Measurements from ENCODE around the gene ACTMAP.

Gene ACTMAP

DNA sequence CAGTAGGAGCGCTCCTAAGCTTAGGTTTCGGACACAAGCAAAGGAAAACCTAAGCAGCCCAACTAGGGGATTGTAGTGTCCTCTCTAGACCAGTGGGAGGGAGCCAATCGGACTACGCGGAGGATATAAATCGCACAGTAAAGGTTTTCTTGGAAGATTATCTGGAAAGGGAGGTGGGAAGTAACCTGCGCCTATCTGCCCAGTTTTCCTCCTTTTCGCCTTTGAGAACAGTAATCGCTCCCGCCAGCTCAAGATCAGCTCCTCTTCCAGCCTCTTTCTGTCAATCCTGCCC is 27.3 kb upstream of the ACTMAP start:
- Histone ChIP-seq H3K4me2 (ENCODE audit: insufficient read depth, low read length, poor library complexity, severe bottlenecking) (peak overlapping the region; percentile 58), H3K4me1 (ENCODE audit: control insufficient read depth in 2 of 2, insufficient read depth in 1 of 2, low read depth in 1 of 2, low read length in 2 of 2) (peaks cover 0 to 6% of the 10 kb centered on the region in 2 donors), H2BK5ac (ENCODE audit: low read length) (no peak overlapping the region), H4K8ac (ENCODE audit: low read depth, low read length) (no peak overlapping the region), H3K9me3 (replicated peaks in 1 of 2; ENCODE audit: control insufficient read depth in 2 of 2, insufficient read depth in 1 of 2, low read depth in 1 of 2, low read length in 2 of 2) (no peaks in the 10 kb centered on the region), H2BK15ac (ENCODE audit: low read length) (no peak overlapping the region), H2BK12ac (ENCODE audit: low read length) (no peak overlapping the region), H3K4ac (ENCODE audit: low read length) (no peak overlapping the region), H2BK120ac (ENCODE audit: low read depth, low read length) (no peak overlapping the region), H3K14ac (ENCODE audit: low read length) (no peak overlapping the region), H2AFZ (ENCODE audit: low read length) (peak overlapping the region; percentile 35), H3K27me3 (ENCODE audit: control insufficient read depth in 3 of 3, insufficient read depth in 3 of 3, low read depth in 1 of 3, low read length in 3 of 3) (no peaks in the 10 kb centered on the region), H3K36me3 (replicated peaks in 1 of 2; ENCODE audit: control insufficient read depth in 2 of 2, insufficient read depth in 2 of 2, low read length in 2 of 2) (peaks cover 0 to 1% of the 10 kb centered on the region in 2 donors), H3K79me1 (ENCODE audit: low read depth, low read length) (no peaks in the 10 kb centered on the region), H3K23ac (ENCODE audit: low read depth, low read length, poor library complexity) (peak overlapping the region; percentile 18), H2AK5ac (ENCODE audit: low read depth, low read length) (no peak overlapping the region), H3K4me3 (ENCODE audit: low read length in 2 of 2) (peak overlapping the region; percentile 64 to 81), H3K27ac (replicated peaks; ENCODE audit: low read length) (peak overlapping the region; percentile 100), H3K18ac (ENCODE audit: low read length) (peak overlapping the region; percentile 25), H4K91ac (ENCODE audit: low read depth, low read length, poor library complexity) (no peak overlapping the region), H3K9ac (ENCODE audit: low read depth, low read length, poor library complexity) (peak overlapping the region; percentile 38)
- WGBS, 2 donors (ENCODE audit: extremely low coverage in 2 of 2, insufficient read length in 2 of 2, insufficient replicate concordance in 1 of 2), result no CpG with 5 or more reads among the region's 10 CpGs
- no peak for DNase-seq (ENCODE audit: low spot score)

DNA sequence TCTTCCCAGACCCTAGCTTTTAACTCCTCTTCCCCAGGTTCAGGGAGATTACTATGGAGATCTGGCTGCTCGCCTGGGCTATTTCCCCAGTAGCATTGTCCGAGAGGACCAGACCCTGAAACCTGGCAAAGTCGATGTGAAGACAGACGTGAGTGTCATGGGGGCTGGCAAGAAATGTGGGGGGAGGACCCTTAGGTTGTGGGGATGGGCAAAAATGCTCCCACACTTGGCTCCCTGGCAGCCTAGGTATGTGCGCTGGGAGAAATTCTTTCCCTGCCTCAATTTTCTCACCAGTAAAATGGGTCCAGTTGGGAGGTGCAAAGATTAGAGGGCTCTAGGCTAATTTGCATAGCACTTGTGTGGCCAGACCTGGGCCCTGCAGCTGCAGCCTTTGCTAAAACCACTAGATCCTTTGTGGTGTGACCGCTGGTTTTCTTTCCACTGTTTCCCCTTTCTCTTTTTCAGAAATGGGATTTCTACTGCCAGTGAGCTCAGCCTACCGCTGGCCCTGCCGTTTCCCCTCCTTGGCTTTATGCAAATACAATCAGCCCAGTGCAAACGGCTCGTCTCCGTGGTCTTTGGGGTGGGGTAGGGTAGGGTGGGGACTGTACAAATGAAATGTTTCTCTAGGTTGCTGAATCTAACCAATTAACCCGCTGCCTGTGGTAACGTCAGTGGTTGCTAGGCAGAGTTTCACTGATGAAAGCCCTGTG is 26.8 kb upstream of the ACTMAP start:
- H3K27ac ChIP-seq (replicated peaks; ENCODE audit: low read length), result peak overlapping the region; percentile 100
- H3K36me3 ChIP-seq (replicated peaks in 1 of 2; ENCODE audit: control insufficient read depth in 2 of 2, insufficient read depth in 2 of 2, low read length in 2 of 2), result peaks cover 0 to 1% of the 10 kb centered on the region in 2 donors
- H3K18ac ChIP-seq (ENCODE audit: low read length), result peak overlapping the region; percentile 69
- H3K4me1 ChIP-seq (ENCODE audit: control insufficient read depth in 2 of 2, insufficient read depth in 1 of 2, low read depth in 1 of 2, low read length in 2 of 2), result peaks cover 0 to 6% of the 10 kb centered on the region in 2 donors
- H2BK5ac ChIP-seq (ENCODE audit: low read length), result no peak overlapping the region
- H2BK120ac ChIP-seq (ENCODE audit: low read depth, low read length), result no peak overlapping the region
- no peaks in the 10 kb centered on the region for H3K27me3 ChIP-seq (ENCODE audit: control insufficient read depth in 3 of 3, insufficient read depth in 3 of 3, low read depth in 1 of 3, low read length in 3 of 3)
- no peak overlapping the region for H3K14ac ChIP-seq (ENCODE audit: low read length)
- H3K4ac ChIP-seq (ENCODE audit: low read length), result no peak overlapping the region
- H3K23ac ChIP-seq (ENCODE audit: low read depth, low read length, poor library complexity), result no peak overlapping the region
- peak; percentile 97 for DNase-seq (ENCODE audit: low spot score)
- H3K4me3 ChIP-seq (ENCODE audit: low read length in 2 of 2), result peak overlapping the region; percentile 64 to 81
- peak overlapping the region; percentile 38 for H3K9ac ChIP-seq (ENCODE audit: low read depth, low read length, poor library complexity)
- H4K8ac ChIP-seq (ENCODE audit: low read depth, low read length), result no peak overlapping the region
- H2AFZ ChIP-seq (ENCODE audit: low read length), result peak overlapping the region; percentile 35
- no peak overlapping the region for H2BK15ac ChIP-seq (ENCODE audit: low read length)
- peak overlapping the region; percentile 70 for H2AK5ac ChIP-seq (ENCODE audit: low read depth, low read length)
- H3K79me1 ChIP-seq (ENCODE audit: low read depth, low read length), result no peaks in the 10 kb centered on the region
- H3K9me3 ChIP-seq (replicated peaks in 1 of 2; ENCODE audit: control insufficient read depth in 2 of 2, insufficient read depth in 1 of 2, low read depth in 1 of 2, low read length in 2 of 2), result no peaks in the 10 kb centered on the region
- no peak overlapping the region for H2BK12ac ChIP-seq (ENCODE audit: low read length)
- WGBS, 2 donors (ENCODE audit: extremely low coverage in 2 of 2, insufficient read length in 2 of 2, insufficient replicate concordance in 1 of 2), result no CpG with 5 or more reads among the region's 13 CpGs
- no peak overlapping the region for H4K91ac ChIP-seq (ENCODE audit: low read depth, low read length, poor library complexity)
- peak overlapping the region; percentile 58 for H3K4me2 ChIP-seq (ENCODE audit: insufficient read depth, low read length, poor library complexity, severe bottlenecking)

DNA sequence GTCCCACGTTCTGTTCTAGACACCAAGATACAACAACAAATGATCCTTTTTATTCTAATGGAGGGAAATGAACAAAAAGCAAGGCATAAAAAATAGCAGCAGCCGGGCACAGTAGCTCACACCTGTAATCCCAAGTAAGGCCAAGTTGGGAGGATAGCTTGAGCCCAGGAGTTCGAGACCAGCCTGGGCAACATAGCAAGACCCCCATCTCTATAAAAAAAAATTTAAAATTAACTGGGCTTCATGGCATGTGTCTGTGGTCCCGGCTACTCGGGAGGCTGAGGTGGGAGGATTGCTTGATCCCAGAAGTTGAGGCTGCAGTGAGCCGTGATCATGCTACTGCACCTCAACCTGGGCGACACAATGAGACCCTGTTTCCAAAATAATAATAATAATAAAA is 26.1 kb upstream of the ACTMAP start:
- Histone ChIP-seq H3K23ac (ENCODE audit: low read depth, low read length, poor library complexity) (no peak overlapping the region), H3K18ac (ENCODE audit: low read length) (no peak overlapping the region), H4K8ac (ENCODE audit: low read depth, low read length) (no peak overlapping the region), H3K14ac (ENCODE audit: low read length) (no peak overlapping the region), H3K9me3 (replicated peaks in 1 of 2; ENCODE audit: control insufficient read depth in 2 of 2, insufficient read depth in 1 of 2, low read depth in 1 of 2, low read length in 2 of 2) (no peaks in the 10 kb centered on the region), H3K4me2 (ENCODE audit: insufficient read depth, low read length, poor library complexity, severe bottlenecking) (no peak overlapping the region), H3K4me3 (ENCODE audit: low read length in 2 of 2) (no peak overlapping the region), H3K79me1 (ENCODE audit: low read depth, low read length) (no peaks in the 10 kb centered on the region), H2BK120ac (ENCODE audit: low read depth, low read length) (no peak overlapping the region), H2AFZ (ENCODE audit: low read length) (no peak overlapping the region), H4K91ac (ENCODE audit: low read depth, low read length, poor library complexity) (no peak overlapping the region), H3K27me3 (ENCODE audit: control insufficient read depth in 3 of 3, insufficient read depth in 3 of 3, low read depth in 1 of 3, low read length in 3 of 3) (no peaks in the 10 kb centered on the region), H3K9ac (ENCODE audit: low read depth, low read length, poor library complexity) (no peak overlapping the region), H3K4ac (ENCODE audit: low read length) (no peak overlapping the region), H3K4me1 (ENCODE audit: control insufficient read depth in 2 of 2, insufficient read depth in 1 of 2, low read depth in 1 of 2, low read length in 2 of 2) (peaks cover 0 to 6% of the 10 kb centered on the region in 2 donors), H3K27ac (replicated peaks; ENCODE audit: low read length) (no peak overlapping the region), H3K36me3 (replicated peaks in 1 of 2; ENCODE audit: control insufficient read depth in 2 of 2, insufficient read depth in 2 of 2, low read length in 2 of 2) (peaks cover 0 to 1% of the 10 kb centered on the region in 2 donors), H2BK15ac (ENCODE audit: low read length) (no peak overlapping the region), H2AK5ac (ENCODE audit: low read depth, low read length) (no peak overlapping the region), H2BK12ac (ENCODE audit: low read length) (no peak overlapping the region), H2BK5ac (ENCODE audit: low read length) (no peak overlapping the region)
- no peak for DNase-seq (ENCODE audit: low spot score)
- WGBS, 2 donors (ENCODE audit: extremely low coverage in 2 of 2, insufficient read length in 2 of 2, insufficient replicate concordance in 1 of 2), result no CpG with 5 or more reads among the region's 7 CpGs

DNA sequence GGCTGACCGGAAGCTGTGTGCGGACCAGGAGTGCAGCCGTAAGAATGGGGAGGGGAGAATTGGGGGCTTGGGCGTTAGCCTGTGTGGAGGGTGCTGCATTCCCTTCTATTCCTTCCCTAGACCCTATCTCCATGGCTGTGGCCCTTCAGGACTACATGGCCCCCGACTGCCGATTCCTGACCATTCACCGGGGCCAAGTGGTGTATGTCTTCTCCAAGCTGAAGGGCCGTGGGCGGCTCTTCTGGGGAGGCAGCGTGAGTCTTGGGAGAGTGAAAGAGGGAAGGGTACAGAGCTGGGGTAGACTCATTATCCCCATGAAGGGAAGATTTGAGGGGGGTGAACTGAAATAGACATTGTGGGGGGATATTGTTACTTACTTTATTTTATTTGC is 25.4 kb upstream of the ACTMAP start:
- H4K91ac ChIP-seq (ENCODE audit: low read depth, low read length, poor library complexity), result no peak overlapping the region
- no peak overlapping the region for H3K23ac ChIP-seq (ENCODE audit: low read depth, low read length, poor library complexity)
- no peak overlapping the region for H2BK12ac ChIP-seq (ENCODE audit: low read length)
- H3K27me3 ChIP-seq (ENCODE audit: control insufficient read depth in 3 of 3, insufficient read depth in 3 of 3, low read depth in 1 of 3, low read length in 3 of 3), result no peaks in the 10 kb centered on the region
- H3K4ac ChIP-seq (ENCODE audit: low read length), result no peak overlapping the region
- no peak for DNase-seq (ENCODE audit: low spot score)
- H3K4me2 ChIP-seq (ENCODE audit: insufficient read depth, low read length, poor library complexity, severe bottlenecking), result no peak overlapping the region
- no peak overlapping the region for H2BK15ac ChIP-seq (ENCODE audit: low read length)
- no CpG with 5 or more reads among the region's 10 CpGs for WGBS, 2 donors (ENCODE audit: extremely low coverage in 2 of 2, insufficient read length in 2 of 2, insufficient replicate concordance in 1 of 2)
- no peak overlapping the region for H2BK120ac ChIP-seq (ENCODE audit: low read depth, low read length)
- no peak overlapping the region for H3K27ac ChIP-seq (replicated peaks; ENCODE audit: low read length)
- peaks cover 1 to 4% of the 10 kb centered on the region in 2 donors for H3K36me3 ChIP-seq (replicated peaks in 1 of 2; ENCODE audit: control insufficient read depth in 2 of 2, insufficient read depth in 2 of 2, low read length in 2 of 2)
- no peak overlapping the region for H3K4me3 ChIP-seq (ENCODE audit: low read length in 2 of 2)
- H4K8ac ChIP-seq (ENCODE audit: low read depth, low read length), result no peak overlapping the region
- peak overlapping the region; percentile 7 for H3K18ac ChIP-seq (ENCODE audit: low read length)
- H3K9me3 ChIP-seq (replicated peaks in 1 of 2; ENCODE audit: control insufficient read depth in 2 of 2, insufficient read depth in 1 of 2, low read depth in 1 of 2, low read length in 2 of 2), result peaks cover 0 to 5% of the 10 kb centered on the region in 2 donors
- peak overlapping the region; percentile 92 for H2AK5ac ChIP-seq (ENCODE audit: low read depth, low read length)
- no peak overlapping the region for H3K14ac ChIP-seq (ENCODE audit: low read length)
- peaks cover 0 to 6% of the 10 kb centered on the region in 2 donors for H3K4me1 ChIP-seq (ENCODE audit: control insufficient read depth in 2 of 2, insufficient read depth in 1 of 2, low read depth in 1 of 2, low read length in 2 of 2)
- H2AFZ ChIP-seq (ENCODE audit: low read length), result peak overlapping the region; percentile 19
- no peak overlapping the region for H2BK5ac ChIP-seq (ENCODE audit: low read length)
- H3K9ac ChIP-seq (ENCODE audit: low read depth, low read length, poor library complexity), result no peak overlapping the region
- no peaks in the 10 kb centered on the region for H3K79me1 ChIP-seq (ENCODE audit: low read depth, low read length)
